ENCODE results near the gene BABAM2.
"Not testable (repeated sequence)": the region's sequence is repeated elsewhere in the genome, so short reads cannot be mapped to it uniquely, and the experiment has no call there.

Gene BABAM2

GRCh38 chr2:27988306-27988705, 97.8 kb downstream of the BABAM2 start:
- no peak for DNase-seq

- no peak for DNase-seq
Measured at GRCh38 chr2:27988718-27989117, 98.2 kb downstream of the BABAM2 start.

GRCh38 chr2:27989149-27989548, 98.6 kb downstream of the BABAM2 start:
- DNase-seq: no peak

DNA sequence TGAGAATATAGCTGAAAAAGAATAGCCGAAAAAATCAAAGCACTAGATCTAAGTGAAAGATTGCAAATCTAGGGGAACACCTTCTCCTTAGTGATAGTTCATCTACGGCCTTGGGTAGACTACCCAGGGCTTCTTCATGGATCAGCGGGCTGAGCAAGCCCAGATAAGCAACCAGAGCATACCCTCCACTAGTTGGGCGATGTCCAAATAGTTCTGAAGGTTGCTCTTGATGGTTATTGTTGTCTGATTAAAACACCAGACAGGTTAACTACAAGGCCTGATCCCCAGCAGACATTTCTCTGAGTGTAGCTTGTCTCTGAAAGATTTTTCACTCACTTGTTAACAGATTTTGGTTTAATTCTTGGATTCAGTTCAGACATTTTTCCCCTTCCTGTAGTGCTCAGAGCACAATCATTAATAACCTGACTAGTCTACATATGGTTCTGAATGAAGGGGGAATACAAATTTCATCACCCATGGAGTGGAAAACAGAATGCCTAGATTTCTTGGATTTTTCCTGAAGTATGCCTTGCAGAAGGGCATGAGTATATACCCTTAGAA, 99.6 kb downstream of the BABAM2 start:
- DNase-seq: no peak

GRCh38 chr2:27991146-27991545, 100.6 kb downstream of the BABAM2 start:
- no peak for DNase-seq

DNA sequence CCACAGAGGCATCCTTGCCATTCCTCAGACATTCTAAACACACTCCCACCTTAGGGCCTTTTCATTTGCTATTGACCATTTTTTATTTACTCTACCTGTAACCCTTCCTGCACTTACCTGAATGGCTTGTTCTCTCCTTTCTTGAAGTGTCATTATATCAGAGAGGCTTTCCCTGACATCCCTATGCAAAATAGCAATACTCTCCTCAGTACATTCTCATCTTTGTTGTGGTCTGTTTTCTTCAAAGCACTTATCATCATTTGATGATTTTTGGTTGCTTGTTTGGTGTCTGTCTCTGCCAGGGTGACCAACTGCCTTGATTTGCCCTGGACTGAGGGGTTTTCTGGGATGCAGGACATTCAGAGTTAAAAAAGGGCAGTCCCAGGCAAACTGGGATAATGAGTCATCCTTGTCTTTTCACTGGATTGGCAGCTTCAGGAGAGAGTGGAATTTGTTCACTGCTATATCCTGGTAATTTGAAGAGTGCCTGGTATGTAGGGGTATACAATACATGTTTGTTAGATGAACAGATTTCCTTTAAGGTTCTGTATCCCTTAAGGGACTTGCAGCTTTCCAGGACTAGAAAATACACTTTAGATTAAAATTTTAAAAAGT, 102.4 kb downstream of the BABAM2 start:
- DNase-seq: no peak

DNA sequence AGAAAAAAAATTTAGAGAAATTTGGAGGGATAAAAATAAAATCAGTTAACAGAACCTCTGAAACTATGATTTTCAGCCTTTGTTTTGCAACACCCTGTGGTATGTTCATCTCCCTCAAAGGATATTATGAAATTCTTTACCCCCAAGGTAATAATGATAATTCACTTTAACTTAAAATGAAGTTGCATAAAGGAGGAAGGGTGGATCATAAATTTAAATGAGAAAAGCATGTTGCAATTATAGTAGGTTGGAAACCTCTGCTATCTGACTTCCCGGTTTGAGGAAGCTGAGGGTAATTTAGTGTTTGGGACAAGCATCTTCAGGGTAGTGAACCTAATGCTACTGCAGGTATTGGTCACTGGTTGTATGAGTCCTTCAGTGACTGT, 102.9 kb downstream of the BABAM2 start:
- no peak for DNase-seq

DNA sequence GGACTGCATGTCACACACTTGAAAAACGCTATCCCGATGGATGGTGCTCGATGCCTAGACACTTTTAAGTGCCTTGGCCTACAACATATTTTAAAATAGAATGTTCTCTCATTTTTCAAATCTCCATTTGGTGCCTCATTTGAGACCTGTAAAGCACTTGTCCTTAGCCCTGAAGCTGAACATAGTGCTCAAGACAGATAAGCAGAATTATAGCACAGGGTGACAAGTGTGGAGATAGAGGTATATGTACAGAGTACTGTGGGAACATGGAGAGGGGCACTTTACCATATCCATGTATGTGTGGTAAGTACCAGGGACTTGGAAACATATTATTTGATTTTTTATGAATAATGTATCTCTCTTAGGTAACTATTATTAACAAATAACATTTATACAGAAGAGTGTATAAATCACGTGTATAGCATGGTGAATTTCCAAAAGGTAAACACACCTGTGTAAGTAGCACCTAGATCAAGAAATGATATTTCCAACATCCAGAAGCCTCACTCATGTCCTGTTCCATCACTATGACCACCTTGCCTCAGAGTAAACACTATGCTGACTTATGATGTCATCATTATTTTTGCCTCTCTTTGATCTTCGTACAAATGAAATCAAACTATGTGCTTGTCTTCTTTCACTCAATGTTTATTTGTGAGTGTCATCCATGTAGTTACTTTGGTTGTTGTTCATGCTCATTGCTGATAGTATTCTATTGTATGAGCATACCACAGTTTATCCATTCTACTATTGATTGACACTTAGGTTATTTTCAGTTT, 103.6 kb downstream of the BABAM2 start:
- no peak for DNase-seq

- no peak for DNase-seq
Measured at GRCh38 chr2:27996156-27996922, 105.8 kb downstream of the BABAM2 start.

DNA sequence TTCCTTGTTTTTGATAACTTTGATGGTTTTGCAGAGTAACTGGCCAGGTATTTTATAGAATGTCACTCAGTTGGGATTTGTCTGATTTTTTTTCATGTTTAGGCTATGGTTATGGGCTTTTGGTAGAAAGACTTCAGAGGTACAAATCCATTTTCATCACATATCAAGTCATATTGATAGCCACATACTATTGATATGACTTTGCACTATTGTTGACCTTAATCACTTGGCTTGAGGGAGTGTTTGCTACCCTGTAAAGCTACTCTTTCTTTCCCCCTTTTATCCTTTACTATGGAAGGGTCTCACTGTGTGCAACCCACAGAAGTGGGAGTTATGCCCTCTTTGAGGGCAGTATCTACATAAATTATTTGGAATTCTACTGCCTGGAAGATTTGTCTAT, 109.8 kb downstream of the BABAM2 start:
- no peak for DNase-seq

- no peak for DNase-seq
Measured at GRCh38 chr2:28002181-28002580, 111.7 kb downstream of the BABAM2 start.

DNA sequence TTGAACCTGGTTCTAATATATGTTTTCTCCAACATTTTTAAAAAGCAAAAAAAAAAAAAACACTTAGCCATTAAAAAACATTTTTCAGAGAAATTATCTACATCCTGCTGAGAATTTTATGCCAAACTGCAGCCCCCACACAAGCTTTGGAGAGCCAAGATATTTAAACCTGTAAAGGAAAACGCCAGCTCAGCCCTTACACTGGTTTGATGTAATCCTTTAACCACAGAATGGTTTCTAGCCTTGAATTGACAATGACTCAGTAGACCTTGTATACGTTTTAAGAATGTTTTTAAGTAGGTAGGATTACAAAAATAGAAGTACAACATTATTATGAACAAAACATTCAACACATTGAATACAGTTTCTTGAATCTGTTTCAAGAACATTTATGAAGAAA, 113.6 kb downstream of the BABAM2 start:
- DNase-seq: no peak

DNA sequence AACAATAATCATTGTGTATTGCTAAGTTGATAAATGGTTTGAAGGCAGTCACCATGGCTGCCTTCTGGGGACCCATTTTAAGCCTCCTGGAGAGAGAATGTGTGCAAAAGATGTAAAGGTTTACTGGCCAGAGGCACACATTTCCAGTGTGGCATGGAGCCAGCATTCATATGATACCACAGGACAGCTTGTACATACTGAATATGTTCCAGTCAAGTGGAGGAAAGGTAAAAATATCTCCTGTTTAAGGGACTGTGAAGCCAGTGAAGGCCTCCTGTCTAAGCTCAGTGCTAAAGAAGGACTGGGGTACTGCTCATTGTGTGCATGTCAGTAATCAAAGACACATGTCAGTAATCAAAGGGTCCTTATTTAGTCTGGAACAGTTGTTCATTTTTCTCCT, 119.2 kb downstream of the BABAM2 start:
- no peak for DNase-seq

GRCh38 chr2:28011322-28011737, 120.8 kb downstream of the BABAM2 start:
- DNase-seq: no peak

- not testable (repeated sequence) for DNase-seq
Measured at GRCh38 chr2:28018474-28018873, 127.9 kb downstream of the BABAM2 start.

- not testable (repeated sequence) for DNase-seq
Measured at GRCh38 chr2:28019521-28019920, 129.0 kb downstream of the BABAM2 start.

- DNase-seq: no peak
Measured at GRCh38 chr2:28021898-28022297, 131.4 kb downstream of the BABAM2 start.

GRCh38 chr2:28025123-28025522, 134.6 kb downstream of the BABAM2 start:
- DNase-seq: no peak

GRCh38 chr2:28026230-28026629, 135.7 kb downstream of the BABAM2 start:
- DNase-seq: not testable (repeated sequence)

- DNase-seq: no peak
Measured at GRCh38 chr2:28028025-28028424, 137.5 kb downstream of the BABAM2 start.

- no peak for DNase-seq
Measured at GRCh38 chr2:28030600-28030999, 140.1 kb downstream of the BABAM2 start.

- no peak for DNase-seq
Measured at GRCh38 chr2:28032816-28033215, 142.3 kb downstream of the BABAM2 start.

- no peak for DNase-seq
Measured at GRCh38 chr2:28034696-28035095, 144.2 kb downstream of the BABAM2 start.

Data from activated CD4-positive, alpha-beta T cell treated with anti-CD3 and anti-CD28 coated beads for 1 hour (primary cell).